Cortex of kidney (tissue), 1 donor: ENCODE data around the gene MUC4.
"Not testable (repeated sequence)": the region's sequence is repeated elsewhere in the genome, so short reads cannot be mapped to it uniquely, and the experiment has no call there.

Source experiments
- DNase-seq: peaks from one replicate; lab custom pipeline; 2025; lab: John Stamatoyannopoulos, UW

The MUC4 gene

GRCh38 chr3:195715583-195716266 is 96.0 kb downstream of the MUC4 start:
- no peak for DNase-seq

- no peak for DNase-seq
Observed at GRCh38 chr3:195715134-195715533, 96.6 kb downstream of the MUC4 start.

GRCh38 chr3:195714380-195715011 is 97.2 kb downstream of the MUC4 start:
- DNase-seq = no peak

GRCh38 chr3:195713150-195713549 is 98.6 kb downstream of the MUC4 start:
- DNase-seq = not testable (repeated sequence)

DNA sequence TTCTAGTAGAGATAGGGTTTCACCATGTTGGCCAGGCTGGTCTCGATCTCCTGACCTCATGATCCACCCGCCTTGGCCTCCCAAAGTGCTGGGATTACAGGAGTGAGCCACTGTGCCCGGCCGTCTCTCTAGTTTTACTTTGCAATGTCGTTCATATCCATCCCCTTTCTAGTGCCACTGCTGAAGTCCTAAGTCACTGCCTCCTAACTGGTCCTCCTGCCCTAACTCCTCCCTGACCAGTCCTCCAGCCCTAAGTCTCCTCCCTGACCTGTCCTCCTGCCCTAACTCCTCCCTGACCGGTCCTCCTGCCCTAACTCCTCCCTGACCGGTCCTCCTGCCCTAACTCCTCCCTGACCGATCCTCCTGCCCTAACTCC is 99.2 kb downstream of the MUC4 start:
- DNase-seq = not testable (repeated sequence)

DNA sequence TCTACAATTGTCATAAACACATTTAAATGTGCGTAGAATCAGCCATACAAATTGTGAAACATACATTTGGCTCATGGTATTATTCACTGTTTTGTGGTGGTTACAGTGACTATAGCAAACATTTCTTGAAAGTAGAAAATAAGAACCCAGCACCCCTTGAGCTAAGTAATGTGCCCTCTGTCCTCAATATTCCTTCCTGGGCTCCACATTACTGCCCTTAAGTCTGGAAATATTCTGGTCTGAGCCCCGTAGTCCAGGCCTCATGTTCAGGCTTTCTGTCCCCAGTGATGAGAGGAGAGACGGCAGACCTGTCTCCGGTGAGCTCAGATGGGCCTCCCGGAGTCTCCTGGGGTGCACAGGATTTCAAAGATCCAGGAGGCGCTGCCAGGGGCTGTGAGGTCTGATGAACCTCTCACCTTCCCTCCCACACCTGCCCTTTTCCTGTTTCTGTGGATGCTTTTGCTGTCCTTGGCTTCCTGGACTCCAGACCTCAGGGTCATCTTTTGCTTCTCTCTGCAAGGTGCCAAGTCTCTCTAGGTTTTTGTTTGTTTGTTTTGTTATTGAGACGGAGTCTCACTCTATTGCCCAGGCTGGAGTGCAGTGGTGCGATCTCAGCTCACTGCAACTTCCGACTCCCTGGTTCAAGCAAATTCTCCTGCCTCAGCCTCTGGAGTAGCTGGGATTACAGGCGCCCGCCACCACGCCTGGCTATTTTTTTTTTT is 99.8 kb downstream of the MUC4 start:
- DNase-seq = no peak

GRCh38 chr3:195711091-195711812 is 100.5 kb downstream of the MUC4 start:
- not testable (repeated sequence) for DNase-seq

DNA sequence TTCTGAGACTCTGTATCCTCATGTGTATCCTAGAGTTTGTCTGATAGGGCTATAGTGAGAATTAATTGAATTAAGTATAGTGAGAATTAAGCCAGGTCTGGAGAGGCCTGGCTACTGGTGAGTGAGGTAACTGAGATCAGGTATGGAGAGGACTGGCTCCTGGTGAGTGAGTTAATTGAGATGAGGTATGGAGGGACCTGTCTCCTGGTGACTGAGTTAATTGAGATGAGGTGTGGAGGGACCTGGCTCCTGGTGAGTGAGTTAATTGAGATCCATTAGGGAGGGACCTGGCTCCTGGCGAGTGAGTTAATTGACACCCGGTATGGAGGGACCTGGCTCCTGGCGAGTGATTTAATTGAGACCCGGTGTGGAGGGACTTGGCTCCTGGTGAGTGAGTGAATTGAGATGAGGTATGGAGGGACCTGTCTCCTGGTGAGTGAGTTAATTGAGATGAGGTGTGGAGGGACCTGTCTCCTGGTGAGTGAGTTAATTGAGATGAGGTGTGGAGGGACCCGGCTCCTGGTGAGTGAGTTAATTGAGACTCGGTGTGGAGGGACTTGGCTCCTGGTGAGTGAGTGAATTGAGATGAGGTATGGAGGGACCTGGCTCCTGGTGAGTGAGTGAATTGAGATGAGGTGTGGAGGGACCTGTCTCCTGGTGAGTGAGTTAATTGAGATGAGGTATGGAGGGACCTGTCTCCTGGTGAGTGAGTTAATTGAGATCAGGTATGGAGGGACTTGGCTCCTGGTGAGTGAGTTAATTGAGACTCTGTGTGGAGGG is 101.4 kb downstream of the MUC4 start:
- DNase-seq = not testable (repeated sequence)

GRCh38 chr3:195709676-195710085 is 102.0 kb downstream of the MUC4 start:
- DNase-seq = no peak

GRCh38 chr3:195708626-195709481 is 102.9 kb downstream of the MUC4 start:
- no peak for DNase-seq

- DNase-seq = no peak
Observed at GRCh38 chr3:195708061-195708460, 103.7 kb downstream of the MUC4 start.

- DNase-seq = no peak
Observed at GRCh38 chr3:195705081-195705991, 106.4 kb downstream of the MUC4 start.

GRCh38 chr3:195704433-195704999 is 107.2 kb downstream of the MUC4 start:
- no peak for DNase-seq

DNA sequence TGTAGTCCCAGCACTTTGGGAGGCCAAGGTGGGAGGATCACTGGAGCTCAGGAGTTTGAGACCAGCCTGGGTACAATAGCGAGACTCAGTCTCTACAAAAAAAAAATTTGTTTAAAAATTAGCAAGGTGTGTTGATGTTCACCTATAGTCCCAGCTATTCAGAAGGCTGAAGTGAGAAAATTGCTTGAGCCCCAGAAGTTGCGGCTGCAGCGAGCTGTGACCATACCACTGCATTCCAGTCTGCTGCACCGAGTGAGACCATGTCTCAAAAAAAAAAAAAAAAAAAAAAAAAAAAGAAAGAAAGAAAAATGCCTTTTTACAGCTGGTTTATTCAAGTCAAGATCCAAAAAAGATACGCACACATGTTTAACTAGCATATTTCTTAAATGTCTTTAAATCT is 108.0 kb downstream of the MUC4 start:
- no peak for DNase-seq

- DNase-seq = no peak
Observed at GRCh38 chr3:195701042-195701915, 110.5 kb downstream of the MUC4 start.

- DNase-seq = no peak
Observed at GRCh38 chr3:195700319-195700718, 111.4 kb downstream of the MUC4 start.

DNA sequence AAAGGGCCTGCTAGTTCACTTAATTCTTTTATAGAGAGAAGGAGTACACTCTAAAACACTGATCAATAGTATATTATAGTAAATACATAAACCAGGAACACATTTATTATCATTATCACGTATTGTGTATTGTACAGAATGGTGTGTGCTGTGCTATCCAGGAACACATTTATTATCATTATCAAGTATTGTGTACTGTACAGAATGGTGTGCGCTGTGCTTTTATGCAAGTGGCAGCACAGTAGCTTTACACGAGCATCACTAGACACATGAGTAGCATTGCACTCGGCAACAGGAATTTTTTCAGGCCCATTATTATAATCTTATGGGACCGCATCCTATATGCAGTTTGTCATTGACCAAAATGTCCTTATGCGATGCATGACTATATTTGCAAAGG is 111.9 kb downstream of the MUC4 start:
- DNase-seq = no peak

DNA sequence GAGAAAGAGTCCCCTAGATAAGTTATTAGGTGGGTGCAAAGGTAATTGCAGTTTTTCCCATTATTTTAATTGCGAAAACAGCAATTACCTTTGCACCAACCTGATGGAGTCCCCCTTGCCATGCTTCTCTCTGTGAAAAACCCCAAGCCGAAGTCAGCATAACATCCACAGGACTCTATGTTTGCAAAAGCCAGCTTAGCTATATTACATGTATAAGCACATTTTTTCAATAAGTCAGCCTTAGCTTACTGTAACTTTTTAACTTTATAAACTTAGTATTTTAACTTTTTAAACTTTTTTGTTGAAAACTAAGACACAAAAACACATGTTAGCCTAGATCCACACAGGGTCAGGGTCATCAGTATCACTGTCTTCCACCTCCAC is 112.3 kb downstream of the MUC4 start:
- DNase-seq = no peak
